ENCODE data around the gene SLC27A5. TPM values are rescaled to one million over a fixed set of nuclear protein-coding genes. Genes with fewer than 3 reads are reported as not detected.

SLC27A5 gene
- total and polyA plus RNA-seq, 2 donors (not counting 3 experiments of a cell fraction or from before 2014, with no cell fraction given): 7.1 to 16.0 TPM

GRCh38 chr19:58515259-58515658 is 3.5 kb upstream of the SLC27A5 start:
- Histone ChIP-seq H3K27ac (ENCODE audit: insufficient read depth, low read depth, low read length) (no peak overlapping the region), H3K9me1 (replicated peaks; ENCODE audit: control insufficient read depth, extremely low read depth, insufficient read depth, low read length) (no peaks in the 10 kb centered on the region), H3K9me3 (replicated peaks; ENCODE audit: control insufficient read depth, insufficient read depth, low read length) (no peaks in the 10 kb centered on the region), H4K20me1 (replicated peaks; ENCODE audit: control insufficient read depth, extremely low read depth, insufficient read depth, low read length) (no peaks in the 10 kb centered on the region), H3K4me2 (ENCODE audit: insufficient read depth, low read length) (no peak overlapping the region), H3K9ac (replicated peaks; ENCODE audit: extremely low read depth, insufficient read depth, low read length) (no peak overlapping the region), H3K27me3 (ENCODE audit: control insufficient read depth in 2 of 2, insufficient read depth in 2 of 2, low read length in 2 of 2) (no peaks in the 10 kb centered on the region), H3K4me1 (ENCODE audit: control insufficient read depth, extremely low read depth, insufficient read depth, low read length) (peaks cover 14% of the 10 kb centered on the region), H3K36me3 (ENCODE audit: control insufficient read depth in 2 of 2, extremely low read depth in 1 of 2, insufficient read depth in 2 of 2, low read length in 2 of 2) (peaks cover 0 to 11% of the 10 kb centered on the region in 2 experiments), H2AFZ (ENCODE audit: low read depth, low read length) (no peak overlapping the region), H3K79me2 (ENCODE audit: control insufficient read depth, insufficient read depth, low read length) (peaks cover 36% of the 10 kb centered on the region), H3K4me3 (replicated peaks in 1 of 3; ENCODE audit: insufficient read depth in 1 of 3, low read depth in 1 of 3, low read length in 3 of 3) (no peak overlapping the region)
- ChIA-PET CTCF (interaction anchor here (0.7 to 2.7 kb wide), 2 partner anchors 23 to 66 kb away, joined by 3 to 42 read pairs; no protein-coding TSS in a partner anchor), POLR2A (interaction anchor here (0.5 kb wide), 1 partner anchor 9 kb away, joined by 3 read pairs; no protein-coding TSS in a partner anchor)
- intact Hi-C loops (cut with micrococcal nuclease) (no loop called here), dilution Hi-C loops (cut with MboI; ENCODE audit: extremely low pct_ligation_motif_present, low sequenced_read_pairs) (no loop called here)
- TF ChIP-seq CTCF (IDR thresholded peaks at IDR 0.05; ENCODE audit: extremely low read depth in 1 of 2, insufficient read depth in 1 of 2, low read depth in 1 of 2, low read length in 2 of 2) (no peak), GATA2 (IDR thresholded peaks at IDR 0.05; ENCODE audit: insufficient read depth, insufficient read length, low read depth, low read length) (no peak), MYC (IDR thresholded peaks at IDR 0.05; ENCODE audit: low read depth, low read length) (no peak), JUN (IDR thresholded peaks at IDR 0.05; ENCODE audit: borderline replicate concordance, insufficient read depth, insufficient read length, low read depth) (no peak), EZH2 (IDR thresholded peaks at IDR 0.05; ENCODE audit: borderline replicate concordance, low read depth, low read length, severe bottlenecking) (no peak), POLR2A (IDR thresholded peaks at IDR 0.05; ENCODE audit: low read depth, low read length) (no peak), FOS (IDR thresholded peaks at IDR 0.05; ENCODE audit: borderline replicate concordance, insufficient read depth, low read length) (no peak), POLR2AphosphoS5 (IDR thresholded peaks at IDR 0.05; ENCODE audit: insufficient read depth, low read depth, low read length) (no peak), MAX (IDR thresholded peaks at IDR 0.05; ENCODE audit: insufficient read depth, insufficient read length) (no peak)
- BruUV-seq (replicated peaks): no TSS peak
- no peak for DNase-seq (ENCODE audit: low read depth, low spot score)
- FAIRE-seq: no peak

All from endothelial cell of umbilical vein (primary cell).